Fibroblast of mammary gland (primary cell): Measurements from ENCODE around the gene CD274.

Experiments used
- DNase-seq: peaks from one replicate; pipeline ENCODE4 v3.0.0-alpha.2; 2010; ENCODE audit warnings: low read depth
- H3K4me3 ChIP-seq: 2 replicates; pipeline ENCODE4 v1.5.1; 2011; ENCODE audit warnings: low read depth, mild to moderate bottlenecking, low read length, moderate library complexity; ENCODE audit not compliant: control insufficient read depth
- TF ChIP-seq, protein P1 (sequence below): conservative IDR thresholded peaks from 2 replicates; pipeline ENCODE4 v1.5.1; 2011; ENCODE audit warnings: low read depth, low read length, inconsistent platforms; ENCODE audit not compliant: control insufficient read depth, insufficient read depth

CD274 gene

DNA sequence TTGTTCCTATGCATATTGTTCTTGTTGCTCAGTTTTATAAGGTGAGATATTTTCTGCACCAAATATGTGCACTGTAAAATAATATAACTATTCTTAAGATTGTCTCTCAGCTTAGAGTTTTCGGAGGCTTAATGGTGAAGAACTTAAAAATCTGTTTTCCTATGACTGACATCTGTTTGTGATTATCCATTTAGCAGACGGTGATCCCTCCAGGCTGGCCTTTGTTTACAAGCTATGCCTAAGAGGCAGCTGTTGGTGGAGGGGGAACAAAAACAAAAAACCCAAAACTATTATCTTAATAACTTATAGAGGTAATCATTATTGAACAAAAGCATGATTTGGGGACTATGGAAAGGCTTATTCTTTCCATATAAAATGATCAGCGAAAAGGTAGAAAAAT is 60.6 kb downstream of the CD274 start:
- TF ChIP-seq, protein P1, sequence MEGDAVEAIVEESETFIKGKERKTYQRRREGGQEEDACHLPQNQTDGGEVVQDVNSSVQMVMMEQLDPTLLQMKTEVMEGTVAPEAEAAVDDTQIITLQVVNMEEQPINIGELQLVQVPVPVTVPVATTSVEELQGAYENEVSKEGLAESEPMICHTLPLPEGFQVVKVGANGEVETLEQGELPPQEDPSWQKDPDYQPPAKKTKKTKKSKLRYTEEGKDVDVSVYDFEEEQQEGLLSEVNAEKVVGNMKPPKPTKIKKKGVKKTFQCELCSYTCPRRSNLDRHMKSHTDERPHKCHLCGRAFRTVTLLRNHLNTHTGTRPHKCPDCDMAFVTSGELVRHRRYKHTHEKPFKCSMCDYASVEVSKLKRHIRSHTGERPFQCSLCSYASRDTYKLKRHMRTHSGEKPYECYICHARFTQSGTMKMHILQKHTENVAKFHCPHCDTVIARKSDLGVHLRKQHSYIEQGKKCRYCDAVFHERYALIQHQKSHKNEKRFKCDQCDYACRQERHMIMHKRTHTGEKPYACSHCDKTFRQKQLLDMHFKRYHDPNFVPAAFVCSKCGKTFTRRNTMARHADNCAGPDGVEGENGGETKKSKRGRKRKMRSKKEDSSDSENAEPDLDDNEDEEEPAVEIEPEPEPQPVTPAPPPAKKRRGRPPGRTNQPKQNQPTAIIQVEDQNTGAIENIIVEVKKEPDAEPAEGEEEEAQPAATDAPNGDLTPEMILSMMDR: no peak
- peak; percentile 66 for DNase-seq
- peak overlapping the region; percentile 57 for H3K4me3 ChIP-seq

DNA sequence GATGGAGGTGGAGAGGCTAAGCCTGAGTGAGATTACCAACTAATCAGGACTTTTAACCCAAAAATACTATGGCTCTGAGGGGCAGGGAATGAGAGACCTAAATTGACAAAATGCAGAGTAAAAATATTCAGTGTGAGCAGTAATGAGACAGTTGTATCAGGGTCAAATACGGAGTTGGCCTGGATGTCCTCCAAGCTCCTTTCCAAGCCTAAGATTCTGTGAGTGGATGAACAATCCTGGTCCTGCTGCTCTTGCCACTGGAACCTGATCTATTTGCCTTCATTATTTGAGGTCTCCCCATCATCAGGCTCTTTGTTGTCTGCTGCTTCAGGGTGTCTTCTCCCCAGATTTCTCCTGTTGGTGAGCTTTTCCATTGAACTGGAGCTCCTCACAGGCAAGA is 61.1 kb downstream of the CD274 start:
- H3K4me3 ChIP-seq: peak overlapping the region; percentile 57
- peak; percentile 22 for DNase-seq
- TF ChIP-seq, protein P1: no peak

DNA sequence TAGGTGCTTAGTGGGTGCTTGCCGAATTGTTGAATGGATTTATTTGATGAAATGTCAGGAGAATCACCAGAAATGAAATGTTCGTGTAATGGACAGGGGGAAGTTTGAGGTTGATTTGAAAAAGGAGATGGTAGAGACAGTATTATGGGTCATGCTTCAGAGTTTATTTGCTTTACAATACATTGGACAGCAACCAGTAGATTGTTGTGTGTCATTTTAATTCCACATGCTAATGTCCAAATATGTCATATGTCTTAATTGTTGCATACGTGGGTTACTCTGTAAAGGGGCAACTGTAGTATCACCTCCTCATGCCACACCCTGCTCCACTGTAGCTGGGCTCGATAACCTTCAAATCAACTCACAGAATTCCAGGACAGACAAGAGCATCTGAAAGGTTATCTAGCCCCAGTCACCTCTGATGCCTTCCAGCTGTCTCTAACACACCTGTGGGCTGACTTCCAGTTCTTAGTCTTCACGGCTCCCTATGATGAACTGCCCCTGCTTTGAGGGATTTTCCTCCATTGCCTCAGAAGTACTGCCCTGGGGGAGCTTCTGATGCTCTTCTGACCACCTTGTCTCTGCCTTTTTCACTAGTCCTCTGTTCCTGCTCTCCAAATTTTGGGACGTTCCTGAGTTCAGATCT is 61.7 kb downstream of the CD274 start:
- TF ChIP-seq, protein P1: no peak
- no peak overlapping the region for H3K4me3 ChIP-seq
- peak; percentile 12 for DNase-seq

DNA sequence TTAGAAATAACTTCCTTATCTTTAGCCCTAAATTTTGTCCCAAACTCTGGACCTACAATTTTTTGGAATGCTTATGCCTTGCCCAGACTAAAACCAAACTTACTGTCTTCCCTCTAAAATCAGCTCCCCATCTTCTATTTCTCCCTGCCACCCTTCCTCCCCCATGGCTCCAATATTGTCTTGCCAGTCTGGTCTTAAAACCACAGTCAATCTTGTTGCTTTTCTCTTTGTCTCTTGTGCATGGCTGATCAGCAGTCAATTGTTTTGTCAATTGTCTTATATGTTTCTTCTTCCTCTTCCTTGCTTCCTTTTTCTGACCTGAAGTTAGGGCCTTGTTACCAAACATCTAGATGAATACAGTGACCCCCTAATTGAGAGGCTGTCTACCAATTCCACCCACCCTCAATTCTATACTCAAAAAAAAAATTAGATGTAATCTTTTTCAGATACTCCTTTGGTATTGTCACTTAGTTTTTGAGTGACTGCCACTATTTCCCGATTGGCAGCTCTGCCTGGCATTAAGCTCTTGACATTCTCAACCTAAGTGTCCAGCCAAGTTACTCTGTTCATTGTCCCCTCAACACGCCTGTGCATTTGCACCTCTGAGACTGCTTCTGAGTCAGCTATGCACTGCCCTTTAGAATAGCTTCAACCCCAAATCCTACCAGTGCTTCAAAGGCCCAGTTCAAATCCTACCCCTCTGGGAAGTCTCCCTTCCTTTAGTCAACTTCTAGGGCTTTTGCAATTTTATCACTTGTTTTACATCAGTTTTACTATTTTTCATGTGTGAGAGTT is 62.5 kb downstream of the CD274 start:
- no peak for DNase-seq
- no peak overlapping the region for H3K4me3 ChIP-seq
- TF ChIP-seq, protein P1: no peak

DNA sequence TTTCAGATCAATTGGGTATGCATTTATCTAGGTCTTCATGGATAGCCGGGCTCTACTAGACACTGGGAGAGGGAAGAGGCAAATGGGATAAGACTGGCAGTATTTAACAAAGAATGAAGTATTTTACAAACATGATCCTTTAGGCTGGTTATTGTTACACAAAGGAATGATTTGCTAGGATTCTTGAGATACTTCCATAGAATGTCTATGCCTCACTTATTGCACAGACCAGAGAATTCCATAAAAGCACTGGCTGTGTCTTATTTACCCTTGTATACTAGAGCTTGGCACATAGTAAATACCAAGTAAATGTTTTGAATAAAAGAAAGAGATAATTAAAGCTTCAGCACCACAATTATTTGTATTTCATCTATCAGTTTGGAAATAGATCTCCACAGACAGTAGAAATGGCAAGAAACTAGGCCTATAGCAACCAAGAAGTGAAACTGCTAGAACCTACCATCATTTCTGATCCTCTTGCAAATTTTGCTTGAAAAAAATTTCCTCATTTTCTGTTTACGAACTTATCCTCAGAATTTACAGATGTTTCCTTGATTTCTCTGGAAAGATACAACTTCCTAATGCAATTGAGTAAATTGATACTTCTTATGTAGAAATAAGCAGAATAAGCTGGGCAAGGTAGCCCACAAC is 63.7 kb downstream of the CD274 start:
- DNase-seq: no peak
- no peak overlapping the region for H3K4me3 ChIP-seq
- TF ChIP-seq, protein P1: no peak

DNA sequence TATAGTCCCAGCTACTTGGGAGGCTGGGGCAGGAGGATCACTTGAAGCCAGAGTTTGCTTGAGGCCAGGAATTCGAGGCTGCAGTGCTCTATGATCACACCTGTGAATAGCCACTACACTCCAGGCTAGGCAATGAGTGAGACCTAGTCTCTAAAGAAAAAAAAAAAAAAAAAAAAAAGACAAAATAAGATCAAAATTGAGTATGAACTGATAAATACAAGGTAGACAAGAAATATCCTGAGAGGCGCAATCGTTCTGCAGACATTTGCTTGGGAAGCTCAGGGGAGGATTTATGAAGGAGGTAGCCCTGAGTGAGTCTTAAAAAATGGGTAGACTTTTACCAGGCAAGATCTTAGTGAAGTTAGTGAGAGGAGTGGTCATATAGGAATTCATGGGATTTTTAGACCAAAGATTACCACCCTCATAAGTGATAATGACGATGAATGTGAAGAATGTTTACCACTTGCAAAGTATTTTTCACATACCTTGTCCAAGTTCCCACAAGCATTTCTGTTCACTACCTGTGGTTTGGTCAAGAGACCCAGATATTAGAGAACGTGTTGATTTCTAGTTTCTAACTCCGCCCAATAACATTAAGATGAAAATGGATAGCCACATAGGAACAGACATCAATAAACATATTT is 64.4 kb downstream of the CD274 start:
- no peak overlapping the region for H3K4me3 ChIP-seq
- TF ChIP-seq, protein P1: no peak
- no peak for DNase-seq
